ENCODE data around the gene SDS.

SDS gene

DNA sequence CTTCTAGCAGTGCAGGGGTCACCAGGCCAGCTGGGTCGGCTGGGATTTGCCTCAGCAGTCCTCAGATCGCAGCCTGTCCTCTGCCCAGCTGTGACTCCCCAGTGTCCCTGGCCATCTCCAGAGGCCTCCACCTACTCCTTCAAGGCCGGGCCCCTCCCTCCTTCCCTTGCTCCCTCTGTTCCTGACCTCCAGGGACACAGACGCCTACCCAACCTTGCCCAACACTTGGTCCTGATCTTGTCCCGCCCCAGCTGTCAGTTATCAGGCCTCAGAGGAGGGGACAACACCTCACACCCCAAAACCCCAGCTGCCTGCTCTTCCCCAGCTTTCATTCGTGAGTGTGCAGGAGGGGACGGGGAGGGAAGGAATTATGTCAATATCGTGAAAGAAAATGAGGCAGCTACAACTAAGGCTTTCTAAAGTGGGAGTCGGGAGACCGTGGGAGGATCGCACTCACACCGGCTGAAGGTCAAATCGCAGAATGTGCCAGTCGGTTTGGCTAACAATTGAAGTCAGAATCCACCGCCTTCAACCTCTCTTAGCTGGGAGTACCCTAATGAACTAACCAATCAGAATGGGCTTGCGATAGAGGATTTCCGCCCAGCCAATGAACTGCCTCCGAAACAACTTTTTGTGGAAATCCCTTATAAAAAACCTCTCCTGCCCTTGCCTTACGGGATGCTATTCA is 54.7 kb downstream of the SDS start:
- no peak for DNase-seq (ENCODE audit: low read depth in 3 of 3)

GRCh38 chr12:113347892-113348291 is 55.8 kb downstream of the SDS start:
- no peak for DNase-seq (ENCODE audit: low read depth in 3 of 3)

DNA sequence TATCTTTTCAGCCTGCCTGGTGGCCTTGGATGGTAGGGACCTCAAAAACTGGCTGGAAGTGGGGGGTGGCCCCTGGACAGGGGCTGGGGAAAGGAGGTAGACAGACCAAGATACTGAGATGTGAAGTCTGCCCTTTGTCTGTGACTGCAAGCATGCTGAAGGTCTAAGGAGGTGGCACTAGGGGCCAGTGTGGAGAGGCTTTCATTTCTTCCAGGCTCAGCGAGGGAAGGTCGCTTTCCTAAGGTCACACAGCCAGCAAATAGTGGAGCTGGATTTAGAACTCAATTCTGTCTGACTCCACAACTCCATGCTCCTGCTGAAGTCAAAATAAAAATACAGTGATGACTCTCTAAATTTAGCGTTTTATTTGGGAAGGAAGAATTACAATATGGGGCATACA is 56.6 kb downstream of the SDS start:
- DNase-seq (ENCODE audit: low read depth in 3 of 3), result no peak

DNA sequence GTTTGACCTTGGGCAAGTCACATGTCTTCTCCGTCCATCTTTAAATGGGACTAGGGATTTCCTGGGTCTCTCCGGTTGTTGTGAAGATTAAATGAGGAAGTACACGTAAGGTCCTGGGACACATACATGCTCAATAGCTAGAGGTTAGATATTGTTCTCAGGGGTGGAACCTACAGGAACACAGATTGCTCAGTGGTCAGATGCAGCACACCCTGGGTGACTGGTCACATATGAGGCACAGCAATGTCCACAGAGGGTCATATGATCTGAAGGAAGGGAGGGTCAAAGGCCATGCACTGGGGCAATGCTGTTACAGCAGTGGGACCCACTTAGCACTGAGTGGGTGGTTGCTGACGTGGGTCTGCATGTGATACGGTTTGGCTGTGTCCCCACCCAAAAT is 57.3 kb downstream of the SDS start:
- DNase-seq (ENCODE audit: low read depth in 3 of 3), result no peak

GRCh38 chr12:113345318-113345717 is 58.4 kb downstream of the SDS start:
- no peak for DNase-seq (ENCODE audit: low read depth in 3 of 3)
